HL-60 (cell line): ENCODE measurements around the gene CEP128.

Experiments used
- CTCF ChIP-seq: IDR thresholded peaks from one replicate; pipeline ENCODE4 v1.5.1; 2011; ENCODE audit warnings: low read length, control low read depth, inconsistent platforms; ENCODE audit not compliant: insufficient read depth
- POLR2AphosphoS5 ChIP-seq: IDR thresholded peaks from 2 replicates; pipeline ENCODE4 v1.6.1; 2012; ENCODE audit warnings: low read depth

GRCh38 chr14:80504781-80505180 lies 436.8 kb downstream of the CEP128 start:
- TF ChIP-seq CTCF = no peak
- TF ChIP-seq POLR2AphosphoS5 = no peak
